ENCODE measurements around the gene KRT16.
"Not testable (repeated sequence)": the region's sequence is repeated elsewhere in the genome, so short reads cannot be mapped to it uniquely, and the experiment has no call there.

KRT16 gene

DNA sequence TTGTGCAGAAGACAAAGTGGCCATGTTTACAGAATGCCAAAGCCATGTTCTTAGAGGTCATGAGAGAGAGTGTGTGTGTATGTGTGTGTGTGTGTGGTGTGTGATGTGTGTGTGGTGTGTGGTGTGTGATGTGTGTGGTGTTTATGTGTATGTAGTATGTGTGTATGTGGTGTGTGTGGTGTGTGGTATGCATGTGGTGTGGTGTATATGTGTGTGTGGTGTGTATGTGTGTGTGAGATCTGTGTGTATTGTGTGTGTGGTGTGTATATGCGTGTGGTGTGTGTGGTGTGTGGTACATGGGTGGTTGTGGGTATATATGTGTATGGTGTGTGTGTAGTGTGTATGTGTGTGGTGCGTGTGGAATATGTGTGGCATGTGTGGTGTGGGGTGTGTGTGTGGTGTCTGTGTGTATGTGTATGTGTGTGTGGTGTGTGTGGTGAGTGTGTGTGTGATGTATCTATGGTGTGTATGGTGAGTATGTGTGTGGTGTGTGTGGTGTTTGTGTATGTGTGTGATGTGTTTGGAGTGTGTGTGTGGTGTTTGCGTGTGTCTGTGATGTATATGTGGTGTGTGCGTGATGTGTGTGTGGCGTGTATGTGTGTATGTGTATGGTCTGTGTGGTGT lies 20.0 kb upstream of the KRT16 start:
- 72 to 73% methylated on average over 5 of the region's 5 CpGs for WGBS, 2 experiments (ENCODE audit: insufficient coverage in 2 of 2)
- H3K4me1 ChIP-seq (ENCODE audit: control insufficient read depth, insufficient read depth, low read length, poor library complexity, severe bottlenecking), result peaks cover 19% of the 10 kb centered on the region
- H3K36me3 ChIP-seq (ENCODE audit: control insufficient read depth, insufficient read depth, low read length), result no peaks in the 10 kb centered on the region
- H3K4me3 ChIP-seq (ENCODE audit: extremely low read depth, insufficient read depth, low read length, poor library complexity, severe bottlenecking), result no peak overlapping the region
- H3K9me3 ChIP-seq (ENCODE audit: control insufficient read depth, low read length), result no peaks in the 10 kb centered on the region
- no peak overlapping the region for H3K27ac ChIP-seq (ENCODE audit: low read depth, low read length, severe bottlenecking)

DNA sequence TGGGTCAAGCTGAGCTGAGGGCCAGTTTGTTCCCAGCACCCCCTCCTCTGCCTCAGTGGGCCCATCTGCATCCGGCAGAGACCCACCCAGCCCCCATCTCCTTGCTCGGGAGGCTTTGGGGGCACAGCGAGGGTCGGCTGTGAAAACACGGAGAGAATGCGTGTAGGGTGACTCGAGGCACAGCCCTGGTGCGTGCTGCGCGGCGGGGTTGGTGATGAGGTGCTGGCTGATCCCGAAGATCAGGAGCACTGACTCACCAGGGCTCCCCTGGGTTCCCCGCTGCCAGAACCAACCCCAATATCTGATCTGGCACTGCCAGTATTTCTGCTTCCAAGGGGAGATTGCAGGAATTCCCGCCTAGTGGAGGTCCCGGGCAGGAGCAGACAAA lies 19.3 kb upstream of the KRT16 start:
- Histone ChIP-seq H3K4me1 (ENCODE audit: control insufficient read depth, insufficient read depth, low read length, poor library complexity, severe bottlenecking) (peaks cover 19% of the 10 kb centered on the region), H3K4me3 (ENCODE audit: extremely low read depth, insufficient read depth, low read length, poor library complexity, severe bottlenecking) (no peak overlapping the region), H3K27ac (ENCODE audit: low read depth, low read length, severe bottlenecking) (no peak overlapping the region), H3K9me3 (ENCODE audit: control insufficient read depth, low read length) (no peaks in the 10 kb centered on the region), H3K36me3 (ENCODE audit: control insufficient read depth, insufficient read depth, low read length) (no peaks in the 10 kb centered on the region)
- 81 to 87% methylated on average over 13 to 14 of the region's 15 CpGs for WGBS, 2 experiments (ENCODE audit: insufficient coverage in 2 of 2)

DNA sequence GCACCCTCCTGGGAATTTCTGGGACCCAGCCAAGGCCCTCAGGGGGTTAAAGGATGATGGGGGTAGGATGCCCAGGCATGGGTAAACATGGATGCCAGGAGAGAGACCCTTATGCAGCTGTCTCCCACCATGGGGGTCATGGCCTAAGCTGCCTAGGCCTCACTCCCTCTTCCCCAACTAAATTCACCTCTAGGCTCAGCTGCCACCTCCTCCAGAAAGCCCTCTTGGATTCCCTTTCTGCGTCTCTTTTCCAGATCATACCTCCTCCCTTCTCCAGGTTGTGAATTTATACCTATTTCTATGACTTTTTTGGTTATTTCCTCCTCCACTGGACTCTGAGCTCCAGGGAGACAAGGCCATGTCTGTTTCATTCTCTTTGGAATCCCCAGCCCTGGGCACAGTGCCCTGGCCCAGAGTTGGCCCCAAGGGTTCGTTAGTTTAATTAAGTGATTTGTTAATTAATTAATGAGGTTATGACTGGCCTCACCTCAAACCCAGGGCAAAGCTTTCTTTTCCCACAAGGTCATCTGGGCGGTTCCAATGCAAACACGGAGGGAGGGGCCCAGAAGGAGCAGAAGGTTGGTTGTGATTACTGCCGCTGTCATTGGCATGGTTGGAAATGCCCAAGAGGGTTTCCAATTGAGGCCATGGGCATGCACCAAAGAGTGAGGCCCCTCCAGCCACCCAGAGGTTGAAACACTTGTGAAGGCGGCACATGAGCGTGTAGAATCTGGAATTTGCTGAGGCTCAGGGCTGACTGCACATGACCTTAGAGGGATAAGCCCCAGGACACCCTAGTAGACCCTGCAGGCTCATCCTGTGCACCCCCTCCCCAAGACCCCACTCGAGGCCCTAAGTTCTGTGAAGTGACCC lies 18.7 kb upstream of the KRT16 start:
- no peak overlapping the region for H3K27ac ChIP-seq (ENCODE audit: low read depth, low read length, severe bottlenecking)
- 90 to 91% methylated on average over 5 of the region's 8 CpGs for WGBS, 2 experiments (ENCODE audit: insufficient coverage in 2 of 2)
- H3K9me3 ChIP-seq (ENCODE audit: control insufficient read depth, low read length), result no peaks in the 10 kb centered on the region
- no peak overlapping the region for H3K4me3 ChIP-seq (ENCODE audit: extremely low read depth, insufficient read depth, low read length, poor library complexity, severe bottlenecking)
- H3K4me1 ChIP-seq (ENCODE audit: control insufficient read depth, insufficient read depth, low read length, poor library complexity, severe bottlenecking), result peaks cover 19% of the 10 kb centered on the region
- H3K36me3 ChIP-seq (ENCODE audit: control insufficient read depth, insufficient read depth, low read length), result no peaks in the 10 kb centered on the region

DNA sequence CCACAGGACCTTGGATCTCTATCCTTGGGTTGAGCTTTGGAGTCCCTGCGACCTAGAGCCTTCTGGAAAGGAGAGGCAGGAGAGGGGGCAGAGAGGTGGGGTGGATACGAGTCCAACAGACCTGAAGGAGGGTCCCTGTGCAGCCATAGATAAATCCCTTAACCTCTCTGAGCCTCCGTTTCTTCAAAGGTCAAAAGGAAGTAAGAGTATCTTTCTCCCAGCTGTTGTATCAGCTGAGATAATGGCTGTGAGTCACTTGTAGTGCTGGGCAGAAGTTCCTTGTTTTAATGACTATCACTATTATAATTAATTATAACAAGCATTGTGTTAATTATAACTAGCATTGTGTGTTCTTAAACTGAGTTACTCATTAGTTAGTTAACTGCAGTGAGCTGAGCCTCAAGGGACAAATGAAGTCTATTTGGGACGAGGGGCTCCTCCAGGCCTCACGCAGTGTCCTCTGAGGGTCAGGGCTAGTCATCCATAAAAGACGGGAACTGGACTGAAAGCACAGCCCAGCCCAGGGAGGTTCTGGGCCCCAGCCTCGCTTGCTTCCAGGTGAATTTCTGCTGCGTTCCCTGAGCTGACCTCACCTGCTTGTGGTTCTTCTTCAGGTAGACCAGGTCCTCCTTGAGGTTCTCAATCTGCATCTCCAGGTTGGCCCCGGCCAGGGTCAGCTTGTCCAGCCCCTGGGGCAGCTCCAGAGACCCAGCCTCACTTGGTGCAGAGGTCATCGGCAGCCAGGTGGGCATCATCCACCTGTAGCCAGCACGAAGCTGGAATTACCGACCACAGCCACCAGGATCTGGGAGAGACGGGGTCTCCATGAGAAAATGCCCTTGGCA lies 17.5 kb upstream of the KRT16 start:
- 81 to 85% methylated on average over 11 of the region's 13 CpGs for WGBS, 2 experiments (ENCODE audit: insufficient coverage in 2 of 2)
- peaks cover 16% of the 10 kb centered on the region for H3K4me1 ChIP-seq (ENCODE audit: control insufficient read depth, insufficient read depth, low read length, poor library complexity, severe bottlenecking)
- H3K9me3 ChIP-seq (ENCODE audit: control insufficient read depth, low read length), result no peaks in the 10 kb centered on the region
- H3K36me3 ChIP-seq (ENCODE audit: control insufficient read depth, insufficient read depth, low read length), result no peaks in the 10 kb centered on the region
- H3K27ac ChIP-seq (ENCODE audit: low read depth, low read length, severe bottlenecking), result no peak overlapping the region
- H3K4me3 ChIP-seq (ENCODE audit: extremely low read depth, insufficient read depth, low read length, poor library complexity, severe bottlenecking), result no peak overlapping the region

DNA sequence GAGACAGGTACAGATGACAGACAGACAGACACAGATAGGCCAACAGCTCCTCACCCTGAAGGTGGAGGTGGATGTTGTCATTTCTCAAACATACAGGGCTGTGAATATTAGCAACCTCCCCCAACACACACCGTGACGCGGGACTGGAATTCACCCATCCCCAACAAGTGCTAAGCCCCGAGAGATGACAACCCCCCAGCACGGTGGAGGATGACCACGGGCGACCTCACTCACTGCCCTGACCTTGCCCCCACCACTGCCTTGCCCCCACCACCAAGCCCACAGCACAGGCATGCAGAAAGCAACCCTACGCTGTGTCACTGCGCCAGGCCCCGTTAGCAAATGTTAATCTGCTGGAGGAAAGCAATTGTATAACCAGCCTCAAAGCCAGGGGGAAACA lies 16.7 kb upstream of the KRT16 start:
- peaks cover 9% of the 10 kb centered on the region for H3K4me1 ChIP-seq (ENCODE audit: control insufficient read depth, insufficient read depth, low read length, poor library complexity, severe bottlenecking)
- H3K9me3 ChIP-seq (ENCODE audit: control insufficient read depth, low read length), result no peaks in the 10 kb centered on the region
- H3K27ac ChIP-seq (ENCODE audit: low read depth, low read length, severe bottlenecking), result no peak overlapping the region
- H3K36me3 ChIP-seq (ENCODE audit: control insufficient read depth, insufficient read depth, low read length), result no peaks in the 10 kb centered on the region
- 64 to 90% methylated on average over 4 to 6 of the region's 10 CpGs for WGBS, 2 experiments (ENCODE audit: insufficient coverage in 2 of 2)
- no peak overlapping the region for H3K4me3 ChIP-seq (ENCODE audit: extremely low read depth, insufficient read depth, low read length, poor library complexity, severe bottlenecking)

- not testable (repeated sequence) for H3K9me3 ChIP-seq (ENCODE audit: control insufficient read depth, low read length); H3K4me1 ChIP-seq (ENCODE audit: control insufficient read depth, insufficient read depth, low read length, poor library complexity, severe bottlenecking); H3K4me3 ChIP-seq (ENCODE audit: extremely low read depth, insufficient read depth, low read length, poor library complexity, severe bottlenecking); H3K36me3 ChIP-seq (ENCODE audit: control insufficient read depth, insufficient read depth, low read length); H3K27ac ChIP-seq (ENCODE audit: low read depth, low read length, severe bottlenecking)
- 91 to 93% methylated on average over 8 to 10 of the region's 11 CpGs for WGBS, 2 experiments (ENCODE audit: insufficient coverage in 2 of 2)
Observed at GRCh38 chr17:41628621-41629255, 16.2 kb upstream of the KRT16 start.

- not testable (repeated sequence) for H3K9me3 ChIP-seq (ENCODE audit: control insufficient read depth, low read length); H3K36me3 ChIP-seq (ENCODE audit: control insufficient read depth, insufficient read depth, low read length); H3K27ac ChIP-seq (ENCODE audit: low read depth, low read length, severe bottlenecking); H3K4me3 ChIP-seq (ENCODE audit: extremely low read depth, insufficient read depth, low read length, poor library complexity, severe bottlenecking); H3K4me1 ChIP-seq (ENCODE audit: control insufficient read depth, insufficient read depth, low read length, poor library complexity, severe bottlenecking)
- 100% methylated on average over 1 of the region's 1 CpG; no CpG with 5 or more reads in 1 of the 2 experiments for WGBS, 2 experiments (ENCODE audit: insufficient coverage in 2 of 2)
Observed at GRCh38 chr17:41628073-41628370, 15.5 kb upstream of the KRT16 start.

DNA sequence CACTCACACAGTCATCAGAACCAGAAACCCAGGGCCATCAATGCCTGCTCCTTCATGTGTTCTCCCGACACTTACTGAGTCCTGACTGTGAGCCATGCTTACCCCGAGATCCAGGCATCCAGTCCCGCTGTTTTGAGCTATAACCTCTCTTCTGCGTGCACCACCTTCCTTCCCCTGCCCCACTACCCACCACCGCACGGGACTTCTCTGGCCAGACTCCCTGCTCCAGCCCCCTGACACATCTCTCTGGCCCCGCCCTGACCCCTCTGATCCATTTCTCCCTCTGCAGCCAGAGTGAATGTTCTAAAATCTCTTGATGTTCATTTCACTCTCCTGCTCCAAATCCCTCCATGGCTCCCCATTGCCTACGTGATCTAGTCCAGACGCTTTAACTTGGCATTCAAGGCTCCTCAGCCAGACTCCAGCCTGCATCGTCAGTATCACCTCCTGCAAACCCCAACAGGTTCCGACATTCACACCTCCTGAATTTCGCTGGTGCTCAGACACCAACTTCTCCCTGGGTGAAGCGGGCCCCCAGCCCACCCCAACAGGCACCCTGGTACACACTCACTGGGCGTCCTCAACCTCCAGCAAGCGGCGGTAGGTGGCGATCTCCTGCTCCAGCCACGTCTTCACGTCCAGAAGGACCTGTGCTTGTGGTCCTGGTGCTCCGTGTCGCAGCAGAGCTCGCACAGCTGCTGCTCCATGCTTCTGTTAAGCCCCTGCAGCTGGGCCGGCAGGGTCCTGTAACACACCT lies 14.9 kb upstream of the KRT16 start:
- WGBS, 2 experiments (ENCODE audit: insufficient coverage in 2 of 2), result 86 to 92% methylated on average over 19 to 22 of the region's 23 CpGs
- Histone ChIP-seq H3K36me3 (ENCODE audit: control insufficient read depth, insufficient read depth, low read length) (no peaks in the 10 kb centered on the region), H3K9me3 (ENCODE audit: control insufficient read depth, low read length) (no peaks in the 10 kb centered on the region), H3K4me3 (ENCODE audit: extremely low read depth, insufficient read depth, low read length, poor library complexity, severe bottlenecking) (no peak overlapping the region), H3K4me1 (ENCODE audit: control insufficient read depth, insufficient read depth, low read length, poor library complexity, severe bottlenecking) (peaks cover 12% of the 10 kb centered on the region), H3K27ac (ENCODE audit: low read depth, low read length, severe bottlenecking) (no peak overlapping the region)

DNA sequence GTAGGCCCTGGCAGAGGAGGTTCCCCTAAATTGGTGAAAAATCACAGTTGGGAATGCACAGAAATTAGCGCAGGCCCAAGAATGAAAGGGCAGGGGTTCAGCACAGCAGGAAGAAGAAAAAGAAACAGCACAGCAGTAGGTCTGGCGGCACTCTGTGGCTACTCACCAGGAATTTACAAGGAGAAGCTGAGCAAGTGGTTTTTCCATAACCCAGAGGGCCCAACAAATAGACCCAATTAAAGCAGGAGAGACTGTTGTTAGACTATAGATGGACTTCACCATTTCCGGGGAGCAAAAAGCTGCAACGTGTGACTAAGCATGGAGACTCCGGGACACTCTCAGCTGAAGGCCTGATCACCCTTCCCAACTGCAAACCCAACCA lies 14.3 kb upstream of the KRT16 start:
- peaks cover 12% of the 10 kb centered on the region for H3K4me1 ChIP-seq (ENCODE audit: control insufficient read depth, insufficient read depth, low read length, poor library complexity, severe bottlenecking)
- WGBS, 2 experiments (ENCODE audit: insufficient coverage in 2 of 2), result 86 to 93% methylated on average over 4 to 5 of the region's 5 CpGs
- H3K9me3 ChIP-seq (ENCODE audit: control insufficient read depth, low read length); H3K4me3 ChIP-seq (ENCODE audit: extremely low read depth, insufficient read depth, low read length, poor library complexity, severe bottlenecking); H3K36me3 ChIP-seq (ENCODE audit: control insufficient read depth, insufficient read depth, low read length); H3K27ac ChIP-seq (ENCODE audit: low read depth, low read length, severe bottlenecking): not testable (repeated sequence)

Measured in mesodermal cell (in vitro differentiated cells).